ENCODE data around the gene SPHK1.

Gene SPHK1

DNA sequence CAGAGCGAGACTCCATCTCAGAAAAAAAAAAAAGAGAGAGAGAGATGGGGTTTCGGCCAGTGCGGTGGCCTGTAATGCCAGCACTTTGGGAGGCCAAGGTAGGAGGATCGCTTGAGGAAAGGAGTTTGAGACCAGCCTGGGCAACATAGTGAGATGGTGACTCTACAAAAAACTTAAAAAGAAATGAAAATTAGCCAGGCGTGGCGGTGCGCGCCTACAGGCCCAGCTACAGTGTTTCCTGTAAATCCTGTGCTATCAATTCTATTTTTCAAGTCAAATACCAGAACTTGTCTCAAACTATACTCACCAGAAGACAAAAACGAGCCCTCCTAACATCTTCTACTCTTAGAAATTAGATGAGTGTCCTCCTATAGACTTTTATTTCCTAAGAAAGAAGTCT is 49.3 kb downstream of the SPHK1 start:
- DNase-seq (ENCODE audit: low read depth): no peak

DNA sequence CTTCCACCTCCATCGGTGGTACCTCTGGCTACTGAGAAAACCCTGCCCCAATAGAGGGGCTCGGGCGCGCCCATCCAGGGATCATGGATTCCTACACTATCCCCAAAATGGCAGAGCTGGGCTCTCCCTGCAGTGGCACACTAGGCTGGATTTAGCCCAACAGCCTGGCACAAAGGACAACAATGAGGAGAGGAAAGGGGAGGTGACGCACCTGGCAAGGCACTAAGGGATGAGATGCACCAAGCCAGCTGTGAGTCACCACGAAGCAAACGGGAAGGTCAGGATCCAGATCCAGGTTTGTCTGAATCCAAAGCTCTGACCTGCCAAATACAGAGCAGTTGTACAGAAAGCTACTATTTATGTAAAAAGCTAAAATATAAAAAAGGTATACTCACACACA is 50.5 kb downstream of the SPHK1 start:
- DNase-seq (ENCODE audit: low read depth): no peak

DNA sequence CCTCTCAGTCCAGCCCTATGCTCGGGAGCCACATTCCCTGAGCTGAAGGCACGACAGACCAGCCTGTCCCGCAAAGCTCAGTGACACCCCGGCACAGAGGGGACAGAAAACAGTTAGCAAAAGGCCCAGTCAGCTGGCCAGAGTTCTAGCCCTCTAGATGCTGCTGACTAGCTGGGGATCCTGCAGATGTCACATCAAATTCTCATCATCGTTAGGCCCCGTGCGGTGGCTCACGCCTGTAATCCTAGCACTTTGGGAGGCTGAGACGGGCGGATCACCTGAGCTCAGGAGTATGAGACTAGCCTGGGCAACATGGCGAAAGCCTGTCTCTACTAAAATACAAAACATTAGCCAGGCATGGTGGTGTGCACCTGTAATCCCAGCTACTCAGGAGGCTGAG is 51.3 kb downstream of the SPHK1 start:
- DNase-seq (ENCODE audit: low read depth): no peak
